HepG2 (cell line): ENCODE data around the gene DDX46. TPM values are rescaled to one million over a fixed set of nuclear protein-coding genes. Genes with fewer than 3 reads are reported as not detected.

Experiments used
- ARID4A ChIP-seq: sonication (generic); formaldehyde crosslinking; IDR thresholded peaks from 2 replicates; pipeline ENCODE4 v1.5.0; 2020; ENCODE audit warnings: mild to moderate bottlenecking, missing genetic modification reagents, borderline replicate concordance
- HDAC2 ChIP-seq: sonication (generic); formaldehyde crosslinking; IDR thresholded peaks from 2 replicates; pipeline ENCODE4 v1.4.0; 2020; ENCODE audit warnings: missing genetic modification reagents
- MED1 ChIP-seq: sonication (generic); formaldehyde crosslinking; IDR thresholded peaks from 2 replicates; pipeline ENCODE4 v1.4.0; 2020; ENCODE audit warnings: missing genetic modification reagents
- NFRKB ChIP-seq: fragments of 450-650 bp; IDR thresholded peaks from 2 replicates; pipeline ENCODE4 v1.6.1; 2017
- PBX2 ChIP-seq: IDR thresholded peaks from 2 replicates; pipeline ENCODE4 v1.6.1; 2016; ENCODE audit warnings: control low read depth
- SNAI1 ChIP-seq: sonication (generic); formaldehyde crosslinking; IDR thresholded peaks from 2 replicates; pipeline ENCODE4 v1.5.0; 2020; ENCODE audit warnings: mild to moderate bottlenecking, missing genetic modification reagents, borderline replicate concordance
- TEAD3 ChIP-seq: optimal IDR thresholded peaks from 2 replicates; pipeline ENCODE3; 2016; ENCODE audit warnings: borderline replicate concordance
- ZFX ChIP-seq: sonication (generic); formaldehyde crosslinking; IDR thresholded peaks from 2 replicates; pipeline ENCODE4 v1.4.0; 2020; ENCODE audit warnings: mild to moderate bottlenecking, low read depth, missing genetic modification reagents, moderate library complexity
- ZIK1 ChIP-seq: sonication (generic); formaldehyde crosslinking; IDR thresholded peaks from 2 replicates; pipeline ENCODE4 v1.5.0; 2020; ENCODE audit warnings: mild to moderate bottlenecking, low read depth, missing genetic modification reagents, borderline replicate concordance
- ZNF142 ChIP-seq: sonication (generic); formaldehyde crosslinking; IDR thresholded peaks from 2 replicates; pipeline ENCODE4 v1.4.0; 2020; ENCODE audit warnings: missing genetic modification reagents
- ZNF333 ChIP-seq: sonication (generic); formaldehyde crosslinking; IDR thresholded peaks from 2 replicates; pipeline ENCODE4 v1.4.0; 2020; ENCODE audit warnings: mild to moderate bottlenecking, missing genetic modification reagents, borderline replicate concordance
- ZNF552 ChIP-seq: sonication (generic); formaldehyde crosslinking; IDR thresholded peaks from 2 replicates; pipeline ENCODE4 v1.9.0; 2022; ENCODE audit warnings: missing genetic modification reagents, mild to moderate bottlenecking, borderline replicate concordance
- ZNF564 ChIP-seq: sonication (generic); formaldehyde crosslinking; IDR thresholded peaks from 2 replicates; pipeline ENCODE4 v1.8.1; 2023; ENCODE audit warnings: mild to moderate bottlenecking, missing genetic modification reagents
- ZNF569 ChIP-seq: sonication (generic); formaldehyde crosslinking; IDR thresholded peaks from 2 replicates; pipeline ENCODE4 v1.5.0; 2020; ENCODE audit warnings: mild to moderate bottlenecking, missing genetic modification reagents, moderate library complexity, borderline replicate concordance
- ZNF639 ChIP-seq: conservative IDR thresholded peaks from 2 replicates; pipeline ENCODE4 v1.6.1; 2018; ENCODE audit warnings: missing genetic modification reagents
- ZNF776 ChIP-seq: sonication (generic); formaldehyde crosslinking; IDR thresholded peaks from 2 replicates; pipeline ENCODE4 v1.4.0; 2020; ENCODE audit warnings: mild to moderate bottlenecking, missing genetic modification reagents
- polyA plus RNA-seq, 8 experiments: library from polyadenylated mRNA; depleted of rRNA in 3 of 8; stranded (reverse) in 7 of 8; unstranded in 1 of 8; fragments of >200 nt; fragmentation: Illumina TruSeq in 4 of 8; extraction: Trizol in 4 of 8; gene quantifications; 2 replicates each; pipeline versions ENCODE4 v1.2.1 to v1.2.3, GENCODE V29; 2011 to 2016; ENCODE audit warnings: low read depth in 4 of 8, missing spikeins in 1 of 8, mixed read lengths in 1 of 8; ENCODE audit not compliant: insufficient read depth in 1 of 8
- total RNA-seq, 5 experiments: library from RNA; depleted of rRNA; stranded (reverse); fragments of >200 nt; fragmentation: Illumina TruSeq; extraction: Trizol; gene quantifications; 2 replicates each; pipeline ENCODE4 v1.2.3, GENCODE V29; 2016; ENCODE audit warnings: low read depth in 1 of 5

Gene DDX46
- total and polyA plus RNA-seq, 2 of the 13 experiments (the other 11 are each of a cell fraction or from before 2014, with no cell fraction given) = 27.3 to 59.3 TPM

GRCh38 chr5:134758504-134759341, at the start of gene DDX46 (continued):
- TF ChIP-seq ZNF142 (peak; percentile 85; the same call in 1 of the 2 replicates), ZNF552 (CRISPR knock-in tag) (peak; percentile 38; the same call in 1 of the 2 replicates), MED1 (CRISPR knock-in tag) (peak; percentile 93), SNAI1 (CRISPR knock-in tag) (no peak; the same call in 1 of the 2 replicates), ZIK1 (CRISPR knock-in tag) (peak; percentile 85), ZNF564 (CRISPR knock-in tag) (peak; percentile 60; the same call in 1 of the 2 replicates), ZNF333 (CRISPR knock-in tag) (no peak), PBX2 (CRISPR knock-in tag) (no peak), HDAC2 (CRISPR knock-in tag) (peak; percentile 95), ARID4A (CRISPR knock-in tag) (peak; percentile 98), ZNF639 (peak; percentile 70; the same call in 1 of the 2 replicates), TEAD3 (CRISPR knock-in tag) (peak; percentile 81), ZNF776 (CRISPR knock-in tag) (peak; percentile 96), NFRKB (no peak), ZFX (CRISPR knock-in tag) (peak; percentile 94), ZNF569 (0 out of 2 replicates have a peak, but pooled peaks have one; percentile 22)
